ENCODE measurements around the gene TRPM2.

DNA sequence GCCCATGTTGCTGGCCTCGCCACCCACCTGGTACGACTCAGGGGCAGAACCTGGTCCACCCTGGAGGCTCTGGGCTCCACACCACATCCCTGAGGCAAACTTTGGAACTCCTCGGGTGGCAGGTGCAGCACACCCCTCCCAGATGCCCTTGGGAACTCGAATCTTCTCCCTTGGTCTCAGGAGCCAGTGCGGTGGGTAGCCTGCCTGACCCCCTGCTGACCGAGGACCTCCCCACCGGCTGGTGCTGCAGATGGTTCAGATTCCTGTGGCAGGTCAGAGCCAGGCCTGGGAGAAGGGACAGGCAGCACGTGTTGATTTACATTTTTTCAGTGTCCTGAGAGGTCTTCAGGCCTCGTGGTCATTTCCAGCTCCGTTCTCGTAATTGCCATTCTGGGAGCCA, 7.9 kb upstream of the TRPM2 start:
- TF ChIP-seq POLR2A (IDR thresholded peaks at IDR 0.05; ENCODE audit: low read depth, low read length) (no peak), RAD21 (IDR thresholded peaks at IDR 0.05; ENCODE audit: low read length) (no peak)
- TF ChIP-seq, protein P1, sequence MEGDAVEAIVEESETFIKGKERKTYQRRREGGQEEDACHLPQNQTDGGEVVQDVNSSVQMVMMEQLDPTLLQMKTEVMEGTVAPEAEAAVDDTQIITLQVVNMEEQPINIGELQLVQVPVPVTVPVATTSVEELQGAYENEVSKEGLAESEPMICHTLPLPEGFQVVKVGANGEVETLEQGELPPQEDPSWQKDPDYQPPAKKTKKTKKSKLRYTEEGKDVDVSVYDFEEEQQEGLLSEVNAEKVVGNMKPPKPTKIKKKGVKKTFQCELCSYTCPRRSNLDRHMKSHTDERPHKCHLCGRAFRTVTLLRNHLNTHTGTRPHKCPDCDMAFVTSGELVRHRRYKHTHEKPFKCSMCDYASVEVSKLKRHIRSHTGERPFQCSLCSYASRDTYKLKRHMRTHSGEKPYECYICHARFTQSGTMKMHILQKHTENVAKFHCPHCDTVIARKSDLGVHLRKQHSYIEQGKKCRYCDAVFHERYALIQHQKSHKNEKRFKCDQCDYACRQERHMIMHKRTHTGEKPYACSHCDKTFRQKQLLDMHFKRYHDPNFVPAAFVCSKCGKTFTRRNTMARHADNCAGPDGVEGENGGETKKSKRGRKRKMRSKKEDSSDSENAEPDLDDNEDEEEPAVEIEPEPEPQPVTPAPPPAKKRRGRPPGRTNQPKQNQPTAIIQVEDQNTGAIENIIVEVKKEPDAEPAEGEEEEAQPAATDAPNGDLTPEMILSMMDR (conservative IDR thresholded peaks at IDR 0.05; ENCODE audit: low read depth, low read length), result no peak

Data from IMR-90 (cell line).